WI38 (cell line): ENCODE results near the gene SMPD3.

Experiments used
- H3K4me3 ChIP-seq: 2 replicates; pipeline ENCODE4 v1.5.1; 2011; ENCODE audit warnings: low read depth, mild to moderate bottlenecking, control low read depth, low read length
- TF ChIP-seq, protein P1 (sequence below): IDR thresholded peaks from 2 replicates; pipeline ENCODE4 v1.5.1; 2012; ENCODE audit warnings: low read depth, mild to moderate bottlenecking, control low read depth, low read length

The SMPD3 gene

DNA sequence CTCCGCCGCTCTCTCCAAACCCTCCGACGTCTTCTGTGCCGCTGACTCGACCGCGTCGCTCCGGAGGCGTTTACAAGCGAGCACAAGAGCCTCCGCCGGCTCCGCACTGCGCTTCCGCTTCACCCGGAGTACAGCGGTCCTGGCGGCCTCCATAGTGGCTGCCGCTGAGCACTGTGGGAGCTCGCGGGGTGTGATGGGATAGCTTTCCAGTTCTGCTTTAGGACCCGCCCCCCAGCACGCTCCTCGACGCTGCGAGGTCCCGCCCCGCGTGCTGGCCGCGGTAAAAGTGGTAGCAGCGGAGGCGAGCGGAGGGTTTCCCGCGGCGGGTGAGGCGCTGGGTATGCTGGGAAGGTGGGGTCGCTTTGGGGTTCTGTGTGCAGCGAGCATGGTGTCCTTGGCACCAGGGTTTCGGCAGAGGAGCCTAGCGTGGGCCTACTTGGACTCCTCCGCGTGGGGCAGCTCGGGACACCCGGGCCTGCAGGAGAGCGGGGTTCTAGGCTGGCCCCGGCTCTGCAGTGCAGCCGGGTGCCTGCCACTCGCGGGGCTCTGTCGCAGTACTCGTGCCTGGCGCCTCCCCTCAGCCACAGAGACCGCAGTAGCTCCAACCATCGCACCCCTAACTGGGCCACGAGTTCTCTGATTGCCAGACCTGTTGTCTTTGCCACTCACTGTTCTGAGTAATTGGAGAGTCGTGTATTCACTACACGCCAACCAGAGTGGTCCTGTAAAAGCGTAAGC lies 137.4 kb downstream of the SMPD3 start, which contains the start of the genes PRMT7 and SLC7A6OS:
Gene PRMT7, plus strand, starts transcription at position 246 of the 738 bp plus-strand sequence. CDS start 4,961 bp downstream, outside the sequence.
Gene SLC7A6OS, minus strand, starts transcription at position 173 of the 738 bp plus-strand sequence. Its CDS starts 20 bp downstream, at position 153.
- TF ChIP-seq, protein P1, sequence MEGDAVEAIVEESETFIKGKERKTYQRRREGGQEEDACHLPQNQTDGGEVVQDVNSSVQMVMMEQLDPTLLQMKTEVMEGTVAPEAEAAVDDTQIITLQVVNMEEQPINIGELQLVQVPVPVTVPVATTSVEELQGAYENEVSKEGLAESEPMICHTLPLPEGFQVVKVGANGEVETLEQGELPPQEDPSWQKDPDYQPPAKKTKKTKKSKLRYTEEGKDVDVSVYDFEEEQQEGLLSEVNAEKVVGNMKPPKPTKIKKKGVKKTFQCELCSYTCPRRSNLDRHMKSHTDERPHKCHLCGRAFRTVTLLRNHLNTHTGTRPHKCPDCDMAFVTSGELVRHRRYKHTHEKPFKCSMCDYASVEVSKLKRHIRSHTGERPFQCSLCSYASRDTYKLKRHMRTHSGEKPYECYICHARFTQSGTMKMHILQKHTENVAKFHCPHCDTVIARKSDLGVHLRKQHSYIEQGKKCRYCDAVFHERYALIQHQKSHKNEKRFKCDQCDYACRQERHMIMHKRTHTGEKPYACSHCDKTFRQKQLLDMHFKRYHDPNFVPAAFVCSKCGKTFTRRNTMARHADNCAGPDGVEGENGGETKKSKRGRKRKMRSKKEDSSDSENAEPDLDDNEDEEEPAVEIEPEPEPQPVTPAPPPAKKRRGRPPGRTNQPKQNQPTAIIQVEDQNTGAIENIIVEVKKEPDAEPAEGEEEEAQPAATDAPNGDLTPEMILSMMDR: no peak
- peak within 1 kb of the TSS; percentile 94 for H3K4me3 ChIP-seq

DNA sequence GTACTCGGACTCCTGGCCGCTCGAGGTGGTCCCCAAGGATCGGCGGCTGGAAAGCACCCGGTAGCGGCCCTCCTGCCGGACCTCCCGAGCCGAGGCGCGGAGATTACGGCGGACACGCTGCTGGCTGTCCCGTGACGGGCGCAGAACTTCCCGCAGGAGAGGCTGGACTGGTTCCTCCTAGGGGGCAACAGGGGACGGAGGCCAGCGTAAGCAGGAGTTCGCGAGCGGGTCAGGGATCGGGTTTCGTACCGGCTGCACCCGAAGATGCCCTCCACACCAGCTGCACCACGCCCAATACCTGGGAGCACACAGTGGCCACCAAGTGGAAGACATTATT lies 137.9 kb downstream of the SMPD3 start:
- H3K4me3 ChIP-seq: peak overlapping the region; percentile 94
- TF ChIP-seq, protein P1: no peak

DNA sequence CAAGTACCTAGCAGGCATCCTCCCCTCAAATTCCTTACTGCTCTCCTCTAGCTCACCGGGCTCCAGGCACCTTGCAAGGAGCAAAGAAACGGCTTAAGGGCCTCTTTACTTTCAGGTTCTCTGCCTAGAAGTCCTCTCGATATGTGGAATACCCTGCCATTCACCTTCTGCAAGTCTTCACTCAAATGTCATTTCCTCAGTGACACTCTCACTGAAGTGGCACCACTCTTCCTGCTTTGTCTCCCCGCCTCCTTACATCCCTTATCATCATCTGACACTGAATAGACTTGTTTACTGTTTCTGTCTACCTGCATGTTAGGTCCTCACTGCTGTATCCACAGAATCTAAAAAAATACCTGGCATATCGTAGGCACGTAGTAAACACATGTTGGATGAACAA lies 138.5 kb downstream of the SMPD3 start:
- peak overlapping the region; percentile 94 for H3K4me3 ChIP-seq
- TF ChIP-seq, protein P1: no peak
